ENCODE data around the gene PLXND1.

- TF ChIP-seq EZH2 (IDR thresholded peaks at IDR 0.05; ENCODE audit: borderline replicate concordance, insufficient read depth, low read depth, low read length, poor library complexity, severe bottlenecking) (no peak), CTCF (IDR thresholded peaks at IDR 0.05) (no peak)
Measured at GRCh38 chr3:129543156-129543790, 63.2 kb downstream of the PLXND1 start, which contains the start of gene H1-8.
